HepG2 (cell line): Measurements from ENCODE around the gene IQCE. TPM values are rescaled to one million over a fixed set of nuclear protein-coding genes. Genes with fewer than 3 reads are reported as not detected.
A peak's percentile ranks its signal among the peaks of the same experiment; 100 is the strongest.

Experiments
- EEA1 ChIP-seq: sonication (generic); formaldehyde crosslinking; IDR thresholded peaks from 2 replicates; pipeline ENCODE4 v1.5.1; 2020; ENCODE audit warnings: mild to moderate bottlenecking, missing genetic modification reagents, borderline replicate concordance
- FIP1L1 ChIP-seq: fragments of 200-400 bp; formaldehyde crosslinking; IDR thresholded peaks from 2 replicates; pipeline ENCODE4 v1.6.1; 2018; ENCODE audit warnings: low read depth, mild to moderate bottlenecking, low read length, moderate library complexity, borderline replicate concordance; ENCODE audit not compliant: insufficient read depth
- KLF11 ChIP-seq: IDR thresholded peaks from 2 replicates; pipeline ENCODE4 v1.6.1; 2016; ENCODE audit warnings: missing compliant biosample characterization
- KLF9 ChIP-seq: IDR thresholded peaks from 2 replicates; pipeline ENCODE4 v1.6.1; 2016; ENCODE audit warnings: low read depth
- MAFF ChIP-seq: IDR thresholded peaks from 2 replicates; pipeline ENCODE4 v1.6.1; 2011; ENCODE audit warnings: low read depth, low read length, improper control_type of control experiment
- NR2C2 ChIP-seq: sonication (generic); formaldehyde crosslinking; IDR thresholded peaks from 2 replicates; pipeline ENCODE4 v1.4.0; 2020; ENCODE audit warnings: missing genetic modification reagents, mild to moderate bottlenecking, moderate library complexity, borderline replicate concordance
- RELA ChIP-seq: sonication (generic); formaldehyde crosslinking; IDR thresholded peaks from 2 replicates; pipeline ENCODE4 v1.4.0; 2020; ENCODE audit warnings: missing genetic modification reagents
- SAFB2 ChIP-seq: sonication (generic); formaldehyde crosslinking; IDR thresholded peaks from 2 replicates; pipeline ENCODE4 v1.5.1; 2020; ENCODE audit warnings: missing genetic modification reagents, low read depth, mild to moderate bottlenecking, borderline replicate concordance
- SOX5 ChIP-seq: IDR thresholded peaks from 2 replicates; pipeline ENCODE4 v1.6.1; 2016; ENCODE audit warnings: borderline replicate concordance
- THAP11 ChIP-seq: IDR thresholded peaks from 2 replicates; pipeline ENCODE4 v1.6.1; 2016; ENCODE audit warnings: missing biosample characterization, missing genetic modification reagents
- ZBTB37 ChIP-seq: sonication (generic); formaldehyde crosslinking; IDR thresholded peaks from 2 replicates; pipeline ENCODE4 v1.4.0; 2020; ENCODE audit warnings: mild to moderate bottlenecking, missing genetic modification reagents
- ZBTB42 ChIP-seq: sonication (generic); formaldehyde crosslinking; IDR thresholded peaks from 2 replicates; pipeline ENCODE4 v1.5.0; 2020; ENCODE audit warnings: mild to moderate bottlenecking, missing genetic modification reagents
- ZFP62 ChIP-seq: sonication (generic); formaldehyde crosslinking; IDR thresholded peaks from 2 replicates; pipeline ENCODE4 v1.4.0; 2020; ENCODE audit warnings: missing genetic modification reagents
- ZNF235 ChIP-seq: sonication (generic); formaldehyde crosslinking; IDR thresholded peaks from 2 replicates; pipeline ENCODE4 v1.8.1; 2023; ENCODE audit warnings: mild to moderate bottlenecking, missing genetic modification reagents, borderline replicate concordance
- ZNF280B ChIP-seq: sonication (generic); formaldehyde crosslinking; IDR thresholded peaks from 2 replicates; pipeline ENCODE4 v1.5.0; 2020; ENCODE audit warnings: missing genetic modification reagents, mild to moderate bottlenecking, borderline replicate concordance
- ZNF557 ChIP-seq: sonication (generic); formaldehyde crosslinking; IDR thresholded peaks from 2 replicates; pipeline ENCODE4 v1.4.0; 2020; ENCODE audit warnings: missing genetic modification reagents
- ZSCAN20 ChIP-seq: sonication (generic); formaldehyde crosslinking; IDR thresholded peaks from 2 replicates; pipeline ENCODE4 v1.4.0; 2020; ENCODE audit warnings: missing genetic modification reagents, mild to moderate bottlenecking, borderline replicate concordance
- polyA plus RNA-seq, 8 experiments: library from polyadenylated mRNA; depleted of rRNA in 3 of 8; stranded (reverse) in 7 of 8; unstranded in 1 of 8; fragments of >200 nt; fragmentation: Illumina TruSeq in 4 of 8; extraction: Trizol in 4 of 8; gene quantifications; 2 replicates each; pipeline versions ENCODE4 v1.2.1 to v1.2.3, GENCODE V29; 2011 to 2016; ENCODE audit warnings: low read depth in 4 of 8, missing spikeins in 1 of 8, mixed read lengths in 1 of 8; ENCODE audit not compliant: insufficient read depth in 1 of 8
- total RNA-seq, 5 experiments: library from RNA; depleted of rRNA; stranded (reverse); fragments of >200 nt; fragmentation: Illumina TruSeq; extraction: Trizol; gene quantifications; 2 replicates each; pipeline ENCODE4 v1.2.3, GENCODE V29; 2016; ENCODE audit warnings: low read depth in 1 of 5
- TF ChIP-seq, protein P1 (sequence below): fragments of 450-650 bp; IDR thresholded peaks from 2 replicates; pipeline ENCODE4 v1.6.1; 2017
- TF ChIP-seq, protein P2 (sequence below): IDR thresholded peaks from 2 replicates; pipeline ENCODE4 v1.6.1; 2012; ENCODE audit warnings: low read length, improper control_type of control experiment
- TF ChIP-seq, protein P3 (sequence below): IDR thresholded peaks from 2 replicates; pipeline ENCODE4 v1.6.1; 2018; ENCODE audit warnings: missing genetic modification reagents, mild to moderate bottlenecking, missing compliant biosample characterization

IQCE gene
- total and polyA plus RNA-seq, 2 of the 13 experiments (the other 11 are each of a cell fraction or from before 2014, with no cell fraction given) = 1.5 to 2.5 TPM

- TF ChIP-seq ZBTB37 (CRISPR knock-in tag) (no peak), NR2C2 (CRISPR knock-in tag) (peak; percentile 37; the same call in 1 of the 2 replicates), FIP1L1 (no peak), ZFP62 (no peak), ZSCAN20 (CRISPR knock-in tag) (no peak), RELA (CRISPR knock-in tag) (0 out of 2 replicates have a peak, but pooled peaks have one; percentile 67), ZNF280B (CRISPR knock-in tag) (peak; percentile 70; the same call in 1 of the 2 replicates), THAP11 (CRISPR knock-in tag) (peak; percentile 61; the same call in 1 of the 2 replicates), EEA1 (peak; percentile 83; the same call in 1 of the 2 replicates), SAFB2 (peak; percentile 60; the same call in 1 of the 2 replicates), ZNF557 (CRISPR knock-in tag) (no peak), SOX5 (CRISPR knock-in tag) (no peak), ZNF235 (CRISPR knock-in tag) (0 out of 2 replicates have a peak, but pooled peaks have one; percentile 29), MAFF (no peak), ZBTB42 (no peak), KLF9 (no peak), KLF11 (CRISPR knock-in tag) (no peak)
- TF ChIP-seq, protein P1, sequence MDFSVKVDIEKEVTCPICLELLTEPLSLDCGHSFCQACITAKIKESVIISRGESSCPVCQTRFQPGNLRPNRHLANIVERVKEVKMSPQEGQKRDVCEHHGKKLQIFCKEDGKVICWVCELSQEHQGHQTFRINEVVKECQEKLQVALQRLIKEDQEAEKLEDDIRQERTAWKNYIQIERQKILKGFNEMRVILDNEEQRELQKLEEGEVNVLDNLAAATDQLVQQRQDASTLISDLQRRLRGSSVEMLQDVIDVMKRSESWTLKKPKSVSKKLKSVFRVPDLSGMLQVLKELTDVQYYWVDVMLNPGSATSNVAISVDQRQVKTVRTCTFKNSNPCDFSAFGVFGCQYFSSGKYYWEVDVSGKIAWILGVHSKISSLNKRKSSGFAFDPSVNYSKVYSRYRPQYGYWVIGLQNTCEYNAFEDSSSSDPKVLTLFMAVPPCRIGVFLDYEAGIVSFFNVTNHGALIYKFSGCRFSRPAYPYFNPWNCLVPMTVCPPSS = no peak
- TF ChIP-seq, protein P2, sequence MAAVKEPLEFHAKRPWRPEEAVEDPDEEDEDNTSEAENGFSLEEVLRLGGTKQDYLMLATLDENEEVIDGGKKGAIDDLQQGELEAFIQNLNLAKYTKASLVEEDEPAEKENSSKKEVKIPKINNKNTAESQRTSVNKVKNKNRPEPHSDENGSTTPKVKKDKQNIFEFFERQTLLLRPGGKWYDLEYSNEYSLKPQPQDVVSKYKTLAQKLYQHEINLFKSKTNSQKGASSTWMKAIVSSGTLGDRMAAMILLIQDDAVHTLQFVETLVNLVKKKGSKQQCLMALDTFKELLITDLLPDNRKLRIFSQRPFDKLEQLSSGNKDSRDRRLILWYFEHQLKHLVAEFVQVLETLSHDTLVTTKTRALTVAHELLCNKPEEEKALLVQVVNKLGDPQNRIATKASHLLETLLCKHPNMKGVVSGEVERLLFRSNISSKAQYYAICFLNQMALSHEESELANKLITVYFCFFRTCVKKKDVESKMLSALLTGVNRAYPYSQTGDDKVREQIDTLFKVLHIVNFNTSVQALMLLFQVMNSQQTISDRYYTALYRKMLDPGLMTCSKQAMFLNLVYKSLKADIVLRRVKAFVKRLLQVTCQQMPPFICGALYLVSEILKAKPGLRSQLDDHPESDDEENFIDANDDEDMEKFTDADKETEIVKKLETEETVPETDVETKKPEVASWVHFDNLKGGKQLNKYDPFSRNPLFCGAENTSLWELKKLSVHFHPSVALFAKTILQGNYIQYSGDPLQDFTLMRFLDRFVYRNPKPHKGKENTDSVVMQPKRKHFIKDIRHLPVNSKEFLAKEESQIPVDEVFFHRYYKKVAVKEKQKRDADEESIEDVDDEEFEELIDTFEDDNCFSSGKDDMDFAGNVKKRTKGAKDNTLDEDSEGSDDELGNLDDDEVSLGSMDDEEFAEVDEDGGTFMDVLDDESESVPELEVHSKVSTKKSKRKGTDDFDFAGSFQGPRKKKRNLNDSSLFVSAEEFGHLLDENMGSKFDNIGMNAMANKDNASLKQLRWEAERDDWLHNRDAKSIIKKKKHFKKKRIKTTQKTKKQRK = no peak
- TF ChIP-seq, protein P3, sequence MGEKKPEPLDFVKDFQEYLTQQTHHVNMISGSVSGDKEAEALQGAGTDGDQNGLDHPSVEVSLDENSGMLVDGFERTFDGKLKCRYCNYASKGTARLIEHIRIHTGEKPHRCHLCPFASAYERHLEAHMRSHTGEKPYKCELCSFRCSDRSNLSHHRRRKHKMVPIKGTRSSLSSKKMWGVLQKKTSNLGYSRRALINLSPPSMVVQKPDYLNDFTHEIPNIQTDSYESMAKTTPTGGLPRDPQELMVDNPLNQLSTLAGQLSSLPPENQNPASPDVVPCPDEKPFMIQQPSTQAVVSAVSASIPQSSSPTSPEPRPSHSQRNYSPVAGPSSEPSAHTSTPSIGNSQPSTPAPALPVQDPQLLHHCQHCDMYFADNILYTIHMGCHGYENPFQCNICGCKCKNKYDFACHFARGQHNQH (CRISPR knock-in tag) = peak; percentile 46; the same call in 1 of the 2 replicates
Measured at GRCh38 chr7:2555121-2556052, 3.4 kb upstream of the IQCE start, which contains the start of gene BRAT1 (continued).
